Right ventricle myocardium inferior (tissue), 1 donor: ENCODE data around the gene SNX5. TPM values are rescaled to one million over a fixed set of nuclear protein-coding genes. Genes with fewer than 3 reads are reported as not detected.
"Not testable (repeated sequence)": the region's sequence is repeated elsewhere in the genome, so short reads cannot be mapped to it uniquely, and the experiment has no call there.

Source experiments
- ATAC-seq: fragments of 200-7000 bp; cut with Tn5 transposase; one replicate; pipeline ENCODE4 v1.9.1; 2020; ENCODE audit warnings: mild to moderate bottlenecking, moderate library complexity
- DNase-seq: peaks from one replicate; pipeline ENCODE4 v3.0.0; 2021; ENCODE audit errors: missing footprints
- intact Hi-C: fragments of 100-400 bp; cut with DNase I; formaldehyde crosslinking; loops from one replicate; pipeline ENCODE4 v1.11.0; 2022
- total RNA-seq: library from RNA; stranded (reverse); fragmentation: NEBNext Ultra II Directional; extraction: Animal tissue kit (Norgen Biotek cat#: 25700); gene quantifications from one replicate; pipeline ENCODE4 v1.2.1, GENCODE V29; 2021
- donor health status: DM: no; HTN: yes; CAD: no; lungs with severe emphysema.

The SNX5 gene
- total RNA-seq, 1 donor from 2014 or later: 45.0 TPM

DNA sequence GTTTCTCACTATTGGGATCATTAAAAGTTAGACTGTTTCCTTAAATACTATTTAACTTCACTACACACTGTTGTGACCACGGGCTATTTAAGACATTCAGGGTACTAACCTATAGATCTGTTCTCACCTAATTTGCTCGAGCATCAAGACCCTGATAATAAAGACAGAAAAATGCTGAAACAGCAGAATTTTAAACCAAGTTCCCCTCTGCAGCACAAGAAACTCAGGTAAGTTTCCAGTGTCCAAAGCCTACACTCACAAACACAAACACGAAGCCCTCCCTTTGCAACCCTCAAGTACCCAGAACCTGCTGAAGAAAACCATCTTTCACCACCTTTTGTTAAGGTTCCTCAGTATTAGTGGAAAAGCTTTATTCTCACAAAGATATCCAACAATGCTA is 4.0 kb downstream of the SNX5 start:
- intact Hi-C loops: no loop called here
- ATAC-seq (no peak), DNase-seq (no peak)

DNA sequence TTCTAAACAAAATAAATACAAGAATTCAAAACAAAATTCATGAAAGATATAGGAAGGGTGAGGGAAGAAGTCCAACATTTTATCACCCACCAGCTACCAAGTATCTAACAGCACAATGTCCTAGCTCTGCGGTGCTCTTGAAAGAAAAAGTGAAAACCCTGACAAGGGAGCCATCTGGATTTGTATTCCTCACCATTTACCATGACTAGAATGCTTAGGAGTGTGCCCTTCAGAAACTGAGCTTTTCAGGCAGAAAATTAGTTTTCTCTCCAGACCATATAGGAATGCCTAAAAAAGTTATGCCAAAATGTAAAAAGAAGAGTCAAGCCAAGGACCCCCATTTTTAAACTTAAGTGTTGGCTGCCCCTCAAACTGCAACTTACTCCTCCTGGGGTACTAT is 4.5 kb downstream of the SNX5 start:
- ATAC-seq (no peak), DNase-seq (no peak)
- intact Hi-C loops: no loop called here

DNA sequence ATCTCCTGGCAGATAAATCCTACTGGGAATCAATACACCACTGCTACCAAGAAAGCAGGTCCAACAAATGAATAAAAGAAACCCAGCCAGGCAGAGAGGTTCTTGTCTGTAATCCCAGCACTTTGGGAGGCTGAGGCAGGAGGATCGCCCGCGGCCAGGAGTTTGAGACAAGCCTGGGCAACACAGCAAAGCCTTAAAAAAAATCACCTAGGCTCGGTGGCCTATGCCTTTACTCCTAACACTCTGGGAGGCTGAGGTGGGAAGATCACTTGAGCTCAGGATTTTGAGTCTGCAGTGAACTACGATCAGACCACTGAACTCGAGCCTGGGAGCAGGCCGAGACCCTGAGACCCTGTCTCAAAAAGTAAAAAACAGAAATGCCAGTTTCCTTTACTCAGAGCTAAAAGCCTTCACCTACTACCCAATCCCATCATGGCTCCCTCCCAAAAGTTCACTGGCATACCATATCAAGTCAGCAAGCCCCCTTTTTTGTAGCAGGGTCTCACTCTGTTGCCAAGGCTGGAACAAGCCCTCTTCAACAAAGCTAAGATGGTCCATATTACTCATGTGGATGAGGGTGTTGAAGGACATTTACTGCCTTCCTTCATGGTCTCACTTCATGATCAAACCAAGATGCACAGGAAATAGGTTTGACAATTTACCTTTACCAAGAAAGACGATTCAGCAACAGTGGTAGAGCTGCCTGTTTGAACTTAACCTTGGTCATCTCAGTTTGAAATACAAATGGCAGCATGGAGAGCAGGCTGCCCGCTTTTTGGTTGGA is 5.3 kb downstream of the SNX5 start:
- DNase-seq (no peak), ATAC-seq (no peak)
- intact Hi-C loops: no loop called here

DNA sequence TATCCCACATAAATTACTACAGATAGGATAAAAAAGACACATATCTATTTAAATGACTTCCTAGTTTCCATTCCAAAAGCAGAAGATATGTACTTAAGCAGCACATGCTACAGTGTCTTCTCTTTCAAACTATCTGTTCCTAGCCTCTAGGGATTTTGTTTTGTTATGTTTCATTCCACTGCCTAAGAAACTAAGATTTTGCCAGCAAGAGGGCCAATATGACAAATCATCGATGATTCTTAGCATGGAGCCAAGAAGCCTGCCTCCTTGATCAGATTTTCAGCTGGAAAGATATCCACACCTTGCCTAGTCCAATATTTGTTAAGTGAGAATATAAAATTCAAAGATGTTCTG is 7.0 kb downstream of the SNX5 start:
- ATAC-seq (no peak), DNase-seq (no peak)
- intact Hi-C loops: no loop called here

DNA sequence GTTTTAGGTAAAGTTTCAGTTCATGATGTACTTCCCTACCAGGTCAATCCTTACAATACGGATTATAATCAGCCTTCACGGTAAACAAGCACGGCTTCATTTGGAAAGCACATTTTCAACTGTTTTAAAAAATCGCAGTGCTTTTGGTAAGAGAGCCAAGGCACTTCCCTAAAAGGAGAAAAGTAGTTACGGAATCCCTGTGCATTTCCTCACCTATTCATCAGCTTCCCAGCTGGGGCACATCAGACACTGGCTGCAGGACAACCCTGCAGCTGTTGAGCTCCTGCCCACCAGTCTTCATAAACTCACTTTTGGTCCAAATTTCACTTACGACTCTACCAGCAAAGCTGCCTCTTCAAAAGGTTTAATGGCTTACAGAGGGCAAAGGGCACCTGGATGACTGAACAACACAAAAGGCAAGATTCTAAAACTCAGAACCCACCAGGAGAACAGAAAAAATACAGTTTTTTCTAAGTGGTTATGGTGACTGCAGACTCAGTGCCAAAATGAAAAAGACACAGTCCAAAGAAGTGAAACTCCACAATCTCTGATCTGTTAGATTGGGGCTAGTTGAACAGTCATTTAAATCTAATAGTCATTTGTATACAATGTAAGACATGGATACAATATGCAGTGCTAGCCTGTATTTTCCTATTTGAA is 7.5 kb downstream of the SNX5 start:
- ATAC-seq (peak; percentile 80), DNase-seq (no peak)
- intact Hi-C loops: no loop called here

DNA sequence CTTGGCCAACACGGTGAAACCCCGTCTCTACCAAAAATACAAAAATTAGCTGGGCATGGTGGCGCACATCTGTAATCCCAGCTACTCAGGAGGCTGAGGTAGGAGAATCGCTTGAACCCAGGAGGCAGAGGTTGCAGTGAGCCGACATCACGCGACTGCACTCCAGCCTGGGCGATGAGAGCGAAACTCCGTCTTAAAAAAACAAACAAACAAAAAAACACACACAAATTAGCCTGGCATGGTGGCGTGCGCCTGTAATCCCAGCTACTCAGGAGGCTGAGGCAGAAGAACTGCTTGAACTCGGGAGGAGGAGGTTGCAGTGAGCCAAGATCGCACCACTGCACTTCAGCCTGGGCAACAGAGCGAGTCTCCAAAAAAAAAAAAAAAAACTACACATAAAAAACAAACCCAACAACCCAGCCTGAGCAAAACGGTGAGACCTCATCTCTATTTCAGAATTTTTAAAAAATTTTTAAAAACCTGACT is 8.2 kb downstream of the SNX5 start:
- intact Hi-C loops, ATAC-seq, DNase-seq: not testable (repeated sequence)

DNA sequence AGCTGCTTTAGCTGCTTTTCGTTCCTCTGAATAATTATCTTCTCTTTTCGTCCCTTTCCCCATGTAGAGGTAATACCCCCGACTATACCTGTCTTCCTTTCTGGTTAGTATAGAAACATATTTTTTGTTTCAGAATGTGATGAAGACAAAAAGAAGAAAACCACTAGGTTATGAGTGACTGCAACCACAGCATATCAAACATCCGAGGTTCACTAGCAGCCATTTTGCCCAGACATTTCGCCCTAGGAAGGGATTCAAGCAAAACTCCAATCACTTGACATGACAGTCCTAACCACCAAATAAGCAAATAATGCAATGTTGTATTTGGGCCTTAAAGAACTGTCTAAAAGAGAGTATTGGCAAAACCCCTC is 9.4 kb downstream of the SNX5 start:
- no peak for DNase-seq
- intact Hi-C loops: no loop called here
- no peak for ATAC-seq

DNA sequence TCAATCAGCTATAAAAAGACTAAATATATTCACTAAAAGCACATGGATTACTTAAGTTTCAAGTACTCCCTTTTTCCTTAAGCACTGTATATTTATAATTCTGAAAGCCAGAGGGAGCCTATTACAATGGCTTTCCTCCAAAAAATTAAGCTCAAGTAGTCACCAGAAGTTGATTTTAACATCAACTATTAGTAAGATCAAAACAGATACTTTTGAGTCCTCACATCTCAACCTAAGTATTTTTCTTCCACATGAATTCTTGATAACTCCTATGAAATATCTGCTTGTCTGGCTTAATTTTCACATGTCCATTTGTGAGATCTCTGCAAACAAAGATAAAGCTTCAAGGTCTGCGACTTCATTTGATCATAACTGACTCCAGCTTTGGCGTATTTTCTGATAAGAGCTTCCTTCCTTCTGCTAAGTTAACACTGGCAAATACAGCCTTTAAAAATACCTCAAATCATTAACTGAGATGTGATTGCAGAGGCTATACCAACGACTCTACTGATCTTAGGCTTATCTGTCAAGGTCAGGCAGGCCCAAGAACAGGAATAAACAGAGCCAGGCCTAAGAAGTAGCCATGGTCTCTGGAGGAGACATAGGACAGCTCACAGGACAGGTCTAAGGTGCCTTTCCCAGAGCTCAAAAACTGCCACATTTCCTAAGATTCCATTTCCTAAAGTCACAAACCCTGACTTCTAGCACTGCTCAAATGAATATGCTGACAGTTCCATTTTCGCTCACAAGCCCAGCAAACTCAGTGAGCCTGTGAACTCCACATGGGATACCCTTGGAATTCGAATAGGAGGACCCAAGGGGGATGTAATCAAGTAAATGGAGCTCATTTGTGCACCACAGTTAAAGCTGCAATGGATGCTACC is 10.0 kb downstream of the SNX5 start:
- intact Hi-C loops: no loop called here
- no peak for ATAC-seq
- no peak for DNase-seq

DNA sequence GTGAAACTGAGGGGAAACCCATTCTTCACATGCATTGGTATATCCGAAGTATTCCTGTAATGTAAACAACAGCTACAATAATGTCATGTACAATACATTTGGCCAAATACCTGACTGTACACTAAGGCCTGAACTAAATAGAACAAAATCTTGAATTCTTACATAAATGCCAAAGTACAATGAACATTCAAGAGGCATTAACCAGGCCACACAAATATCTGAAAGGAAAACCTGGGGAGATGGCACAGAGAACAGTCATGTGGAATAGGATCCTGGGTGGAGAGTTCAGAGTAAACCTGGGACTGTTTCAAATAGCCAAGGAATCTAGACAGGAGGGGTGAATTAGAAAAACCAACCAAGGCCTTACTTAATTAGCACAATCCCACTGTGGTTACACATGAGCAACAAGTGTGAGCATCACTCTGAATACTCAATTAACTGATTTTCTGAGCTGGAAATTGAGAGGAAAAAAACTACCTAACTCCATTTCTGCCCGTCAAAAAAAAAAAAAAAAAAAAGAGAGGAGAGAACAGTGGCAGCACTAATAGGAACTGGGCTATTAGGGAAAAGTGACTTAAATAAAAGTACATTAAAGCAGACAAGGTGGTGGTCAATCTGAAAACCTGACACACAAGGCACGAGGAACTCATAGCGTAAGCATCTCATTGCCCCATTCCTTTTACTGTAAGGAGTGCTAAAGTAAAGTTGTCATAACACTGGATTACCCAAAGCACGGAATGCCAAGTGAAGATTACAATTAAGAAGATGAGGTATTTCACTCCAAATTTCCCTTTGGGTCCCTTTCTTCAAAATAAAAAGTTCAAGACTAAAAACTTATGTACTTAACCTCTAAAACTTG is 10.9 kb downstream of the SNX5 start:
- DNase-seq (no peak), ATAC-seq (no peak)
- intact Hi-C loops: no loop called here

DNA sequence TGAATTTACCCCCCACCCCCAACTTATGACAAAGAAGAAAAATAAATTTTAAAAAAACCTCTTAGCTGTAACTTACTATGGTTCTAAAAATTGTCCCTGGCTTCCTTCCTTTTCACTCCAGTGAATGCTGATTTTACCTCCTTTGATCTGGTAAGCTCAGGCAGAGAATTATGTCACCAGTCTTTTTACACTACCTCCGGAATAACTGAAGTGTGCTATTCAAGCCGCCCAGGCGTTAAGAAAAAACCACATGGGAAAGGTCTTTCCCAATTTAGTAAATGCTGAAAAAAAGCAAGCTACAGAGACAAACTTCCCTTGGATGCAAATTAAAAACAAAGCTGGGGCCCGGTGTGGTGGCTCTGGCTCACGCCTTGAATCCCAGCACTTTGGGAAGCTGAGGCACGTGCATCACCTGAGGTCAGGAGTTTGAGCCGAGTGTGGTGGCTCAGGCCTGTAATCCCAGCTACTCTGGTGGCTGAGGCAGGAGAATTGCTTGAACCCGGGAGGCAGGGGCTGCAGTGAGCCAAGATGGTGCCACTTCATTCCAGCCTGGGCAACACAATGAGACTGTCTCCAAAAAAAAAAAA is 12.4 kb downstream of the SNX5 start:
- intact Hi-C loops: no loop called here
- DNase-seq (no peak), ATAC-seq (no peak)

DNA sequence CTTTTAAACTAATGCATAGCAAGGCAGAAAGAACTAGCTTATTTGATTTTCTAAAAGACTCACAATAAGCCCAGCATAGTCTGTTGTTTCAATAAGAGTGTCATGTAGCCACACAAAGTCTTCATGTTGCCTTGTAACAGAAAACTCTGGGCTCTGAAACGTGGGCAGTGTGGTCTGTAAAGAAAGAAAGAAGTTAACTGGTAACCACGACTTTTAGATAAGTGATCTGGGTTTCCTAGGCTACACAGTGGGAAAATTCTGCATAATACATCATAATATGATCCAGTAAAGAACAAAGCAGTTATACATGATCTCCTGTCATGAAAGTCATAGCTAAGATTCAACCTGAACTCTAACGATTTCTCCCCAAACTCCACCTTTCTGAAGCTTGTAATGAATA is 13.3 kb downstream of the SNX5 start:
- ATAC-seq (no peak), DNase-seq (no peak)
- intact Hi-C loops: no loop called here

DNA sequence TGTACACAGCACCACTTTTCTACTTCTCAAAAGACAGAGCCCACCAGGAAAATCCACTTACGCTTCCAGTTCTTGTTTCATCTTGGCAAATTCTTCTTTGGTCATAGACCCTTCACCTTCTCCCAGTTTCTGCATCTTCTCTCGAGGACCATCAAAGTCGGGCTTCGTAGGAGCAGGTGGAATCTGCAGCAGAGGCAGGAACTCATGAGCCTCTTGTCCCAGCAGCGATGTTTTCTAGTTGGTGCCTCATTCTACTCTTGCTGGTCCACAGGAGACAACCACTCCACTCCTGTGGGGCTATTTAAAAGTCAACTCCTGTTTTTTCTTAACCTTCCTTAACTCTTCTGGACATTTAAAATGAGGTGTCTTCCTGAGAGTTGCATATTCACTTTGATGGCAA is 14.7 kb downstream of the SNX5 start:
- ATAC-seq (no peak), DNase-seq (no peak)
- intact Hi-C loops: no loop called here

DNA sequence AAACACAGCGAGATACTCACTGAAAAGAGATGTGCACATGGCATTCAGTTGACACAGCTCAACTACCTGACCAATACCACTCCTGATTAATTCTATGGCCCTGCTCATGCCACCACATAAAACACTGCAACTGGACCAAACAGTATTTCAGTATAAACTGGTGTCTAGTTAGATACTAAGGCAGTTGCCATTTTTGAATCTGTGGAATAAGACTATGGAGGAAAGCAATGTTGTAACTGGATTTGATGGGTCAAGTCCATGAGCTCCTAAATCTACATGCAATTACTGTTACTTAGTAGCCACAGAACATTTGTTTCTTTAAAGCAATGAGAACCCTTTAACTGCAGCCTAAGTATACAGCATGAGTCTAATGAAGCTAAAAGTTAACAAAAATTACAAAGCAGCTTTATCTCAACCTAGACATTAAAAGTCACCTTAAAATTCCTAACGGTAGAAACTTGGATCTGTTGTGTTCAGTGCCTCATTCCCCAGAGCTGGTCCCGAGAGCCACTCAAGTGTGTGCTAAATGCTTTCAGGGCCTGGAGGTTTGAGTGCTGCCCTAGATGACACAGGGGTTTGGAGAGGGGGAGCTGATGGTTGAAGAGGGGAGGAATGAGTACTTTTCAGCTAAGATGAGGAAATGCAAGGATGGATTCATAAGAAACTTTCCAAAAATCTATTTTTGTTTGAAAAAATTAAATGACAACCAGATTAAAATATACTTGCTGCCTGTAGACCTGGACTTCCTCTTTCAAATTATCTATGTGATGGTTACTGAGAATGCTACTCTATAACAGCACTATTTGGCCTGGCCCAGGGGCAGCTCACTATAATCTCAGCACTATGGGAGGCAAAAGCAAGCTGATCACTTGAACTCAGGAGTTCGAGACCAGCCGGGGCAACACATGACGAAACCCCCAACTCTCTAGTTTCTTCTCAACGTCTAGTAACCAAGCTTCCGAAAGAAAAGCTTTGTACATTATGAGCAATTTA is 15.6 kb downstream of the SNX5 start:
- ATAC-seq: no peak

DNA sequence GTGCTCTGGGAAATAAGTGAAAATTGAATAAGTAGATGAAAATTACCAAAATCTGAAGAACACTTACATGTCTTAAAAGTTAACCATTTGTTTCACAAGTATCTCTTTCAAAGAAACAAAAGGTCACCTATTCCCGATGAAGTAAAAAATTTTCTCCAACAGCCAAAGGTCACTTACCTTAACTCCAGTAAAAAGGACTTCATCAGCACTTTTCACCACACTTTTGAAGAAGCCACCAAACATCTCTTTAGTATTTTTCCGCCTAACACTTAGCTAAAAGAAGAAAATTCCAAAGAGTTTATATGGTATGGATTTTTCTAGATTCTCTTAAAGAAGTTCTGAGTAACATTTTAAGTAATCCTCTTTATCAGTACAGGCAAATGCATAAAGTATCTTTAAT is 17.3 kb downstream of the SNX5 start:
- ATAC-seq (no peak), DNase-seq (no peak)
- intact Hi-C loops: no loop called here

More for the DNA sequence above, 15.6 kb downstream of the SNX5 start:
- intact Hi-C loops: no loop called here
- no peak for DNase-seq

DNA sequence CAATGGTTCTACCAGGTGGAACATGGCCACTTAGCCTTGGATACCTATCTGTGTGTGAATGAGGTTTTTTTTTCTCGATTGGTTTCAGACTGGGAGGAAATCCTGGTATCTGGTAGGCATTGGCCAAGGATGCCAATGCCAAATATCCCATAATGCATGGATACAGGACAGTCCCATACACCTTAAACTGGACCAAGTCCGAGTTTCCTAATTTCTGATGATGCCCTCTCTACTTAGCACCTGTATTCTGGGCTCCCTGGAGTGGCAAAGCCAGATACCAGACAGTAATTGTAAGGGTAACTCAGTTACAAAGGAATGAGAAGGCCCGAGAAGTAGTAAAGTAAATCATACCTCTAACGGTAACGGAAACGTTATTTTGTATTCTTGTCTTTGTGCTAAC is 17.9 kb downstream of the SNX5 start:
- intact Hi-C loops: no loop called here
- ATAC-seq (no peak), DNase-seq (no peak)

DNA sequence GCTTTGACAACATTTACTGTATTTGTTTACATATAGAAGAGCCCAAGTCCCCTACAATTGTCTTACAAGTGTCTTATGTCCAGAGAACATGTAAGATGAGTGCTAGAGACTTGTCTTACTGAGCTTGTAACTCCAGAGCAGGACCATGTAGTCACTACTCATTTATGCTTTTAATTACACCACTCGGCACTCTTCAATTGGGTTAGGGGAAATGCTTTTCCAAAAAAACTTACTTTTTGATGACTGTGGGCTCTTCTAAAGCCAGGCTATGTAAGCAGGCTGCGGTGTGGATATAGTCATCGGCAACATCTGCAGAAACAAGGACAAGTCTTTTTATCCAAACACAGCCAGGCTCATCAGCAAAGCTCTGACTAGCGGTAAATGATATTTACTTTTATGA is 18.7 kb downstream of the SNX5 start:
- ATAC-seq: no peak
- DNase-seq: no peak
- intact Hi-C loops: no loop called here

DNA sequence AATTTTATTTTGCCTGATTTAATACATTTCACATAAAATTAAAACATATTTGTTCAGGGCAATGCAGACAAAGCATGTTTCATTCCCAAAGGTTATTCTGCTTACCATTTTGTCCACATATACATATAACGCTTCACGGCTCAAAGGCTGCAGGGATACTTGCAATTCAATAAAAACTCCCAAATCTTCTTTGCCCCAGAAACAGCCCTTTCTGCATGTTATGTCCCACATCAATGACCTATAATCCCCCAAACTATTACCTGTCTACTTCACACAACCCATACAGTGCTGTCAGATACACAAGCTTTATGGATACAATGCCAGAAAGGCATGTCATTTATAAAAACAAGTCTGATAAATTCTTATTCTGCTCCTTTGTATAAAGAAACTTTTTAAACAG is 20.2 kb downstream of the SNX5 start:
- ATAC-seq (no peak), DNase-seq (no peak)
- intact Hi-C loops: no loop called here
